HEK293 (cell line): ENCODE measurements around the gene HSPG2.
"Not testable (repeated sequence)": the region's sequence is repeated elsewhere in the genome, so short reads cannot be mapped to it uniquely, and the experiment has no call there.

Source experiments
- CTCF ChIA-PET: fragments of 350-600 bp; formaldehyde crosslinking; extraction: SDS; loops from one replicate; lab custom pipeline; 2021; ENCODE audit warnings: antibody characterized with exemption; lab: Yijun Ruan, JAX
- POLR2A ChIA-PET: fragments of 300-600 bp; formaldehyde crosslinking; extraction: SDS; loops from one replicate; lab custom pipeline; 2020; ENCODE audit warnings: antibody characterized with exemption, inconsistent platforms; lab: Yijun Ruan, JAX
- H3K27ac ChIP-seq: fragments of 200-500 bp; sonication (Bioruptor generic); 2 replicates; pipeline ENCODE4 v1.5.1; 2014; ENCODE audit warnings: low read depth, low read length, control low read depth, inconsistent platforms; ENCODE audit errors: extremely low read depth
- H3K36me3 ChIP-seq, 2 experiments: fragments of 200-500 bp in 1 of 2; sonication (Bioruptor generic) in 1 of 2; 1 replicate in 1 of 2; 2 replicates in 1 of 2; pipeline ENCODE4 v1.5.1; 2014 to 2017; ENCODE audit warnings: inconsistent platforms in 2 of 2, low read length in 2 of 2; ENCODE audit not compliant: control insufficient read depth in 2 of 2, insufficient read depth in 1 of 2
- H3K4me1 ChIP-seq: fragments of 200-500 bp; sonication (Bioruptor generic); 2 replicates; pipeline ENCODE4 v1.5.1; 2014; ENCODE audit warnings: mild to moderate bottlenecking, low read length, inconsistent platforms; ENCODE audit not compliant: control insufficient read depth, insufficient read depth
- H3K4me3 ChIP-seq: 2 replicates; pipeline ENCODE4 v1.5.1; 2011; ENCODE audit warnings: low read depth, mild to moderate bottlenecking, control low read depth, low read length, moderate library complexity
- H3K9me3 ChIP-seq: fragments of 200-500 bp; sonication (Bioruptor generic); 2 replicates; pipeline ENCODE4 v1.5.1; 2014; ENCODE audit warnings: low read depth, low read length, inconsistent platforms; ENCODE audit not compliant: control insufficient read depth, insufficient read depth
- ZBTB7A ChIP-seq: fragments of 450-650 bp; formaldehyde crosslinking; IDR thresholded peaks from 2 replicates; pipeline ENCODE4 v1.5.1; 2016; ENCODE audit warnings: low read depth, missing biosample characterization, missing genetic modification characterization
- ZNF10 ChIP-seq: fragments of 450-650 bp; formaldehyde crosslinking; IDR thresholded peaks from 2 replicates; pipeline ENCODE4 v1.5.1; 2017; ENCODE audit warnings: missing biosample characterization, missing genetic modification characterization
- ZNF121 ChIP-seq: fragments of 450-650 bp; formaldehyde crosslinking; IDR thresholded peaks from 2 replicates; pipeline ENCODE4 v1.5.1; 2016; ENCODE audit warnings: missing biosample characterization, missing genetic modification characterization
- ZNF146 ChIP-seq: fragments of 450-650 bp; formaldehyde crosslinking; IDR thresholded peaks from 2 replicates; pipeline ENCODE4 v1.5.1; 2016; ENCODE audit warnings: missing biosample characterization, missing genetic modification characterization
- ZNF274 ChIP-seq, 2 experiments: fragments of 200-500 bp in 1 of 2; fragments of 450-650 bp in 1 of 2; sonication (Bioruptor generic) in 1 of 2; formaldehyde crosslinking in 1 of 2; IDR thresholded peaks; 2 replicates each; pipeline versions ENCODE4 v1.5.1 to v1.6.1; 2014 to 2016; ENCODE audit warnings: borderline replicate concordance in 1 of 2, inconsistent platforms in 1 of 2, low read length in 1 of 2, missing biosample characterization in 1 of 2, missing genetic modification characterization in 1 of 2
- ZNF561 ChIP-seq: fragments of 450-650 bp; IDR thresholded peaks from 2 replicates; pipeline ENCODE4 v1.5.1; 2018; ENCODE audit warnings: missing biosample characterization, missing genetic modification characterization, borderline replicate concordance
- ZSCAN16 ChIP-seq: fragments of 450-650 bp; formaldehyde crosslinking; IDR thresholded peaks from 2 replicates; pipeline ENCODE4 v1.5.1; 2016; ENCODE audit warnings: missing biosample characterization, missing genetic modification characterization
- TF ChIP-seq, protein P1 (sequence below): fragments of 450-650 bp; formaldehyde crosslinking; IDR thresholded peaks from 2 replicates; pipeline ENCODE4 v1.5.1; 2016; ENCODE audit warnings: missing biosample characterization, missing genetic modification characterization, low read depth
- TF ChIP-seq, protein P2 (sequence below): fragments of 450-650 bp; formaldehyde crosslinking; IDR thresholded peaks from 2 replicates; pipeline ENCODE4 v1.5.1; 2016; ENCODE audit warnings: missing biosample characterization, missing genetic modification characterization
- TF ChIP-seq, protein P3 (sequence below): fragments of 450-650 bp; formaldehyde crosslinking; IDR thresholded peaks from 2 replicates; pipeline ENCODE4 v1.5.1; 2017; ENCODE audit warnings: missing biosample characterization, missing genetic modification characterization

Gene HSPG2

DNA sequence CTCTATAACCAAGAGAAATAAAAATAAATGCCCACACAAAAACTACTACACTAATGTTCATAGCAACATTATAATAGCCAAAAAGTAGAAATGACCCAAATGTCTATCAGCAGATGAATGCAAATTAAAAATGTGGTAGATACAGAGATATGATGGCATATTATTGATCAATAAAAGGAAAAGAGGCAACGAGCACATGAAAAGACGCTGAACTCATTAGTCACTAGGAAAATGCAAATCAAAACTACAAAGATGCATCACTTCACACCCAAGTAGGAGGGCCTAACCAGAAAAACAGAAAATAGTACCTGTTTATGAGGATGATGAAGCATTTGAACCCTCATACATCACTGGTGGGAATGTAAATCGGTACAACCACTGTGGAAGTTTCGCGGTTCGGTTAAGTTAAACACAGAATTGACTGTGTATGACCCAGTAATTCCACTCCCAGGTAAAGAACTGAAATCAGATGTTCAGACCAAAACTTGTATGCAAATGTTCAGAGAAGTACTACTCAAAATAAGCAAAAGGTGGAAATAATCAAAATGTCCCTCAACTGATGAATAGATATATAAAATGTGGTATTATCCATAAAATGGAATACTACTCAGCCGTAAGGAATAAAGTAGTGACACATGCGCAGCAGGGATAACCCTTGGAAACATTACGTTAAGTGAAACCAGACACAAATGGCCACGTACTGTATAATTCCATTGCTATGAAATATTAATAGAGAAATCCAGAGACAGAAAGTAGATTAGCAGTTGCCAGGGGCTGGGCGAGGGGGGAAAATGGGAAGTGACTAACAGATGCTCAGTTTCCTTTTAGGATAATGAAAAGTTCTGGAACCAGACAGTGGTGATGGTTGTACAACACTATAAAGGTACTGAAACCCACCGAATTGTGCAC lies 157.2 kb downstream of the HSPG2 start:
- H3K27ac ChIP-seq: no peak overlapping the region
- H3K4me3 ChIP-seq: no peak overlapping the region
- H3K9me3 ChIP-seq: no peaks in the 10 kb centered on the region
- H3K4me1 ChIP-seq: peaks cover 2% of the 10 kb centered on the region; the same call in 1 of the 2 replicates
- POLR2A ChIA-PET: no interaction called here
- CTCF ChIA-PET: no interaction called here
- TF ChIP-seq ZNF10 (tag by site-specific recombination): peak; percentile 85
- TF ChIP-seq, protein P1, sequence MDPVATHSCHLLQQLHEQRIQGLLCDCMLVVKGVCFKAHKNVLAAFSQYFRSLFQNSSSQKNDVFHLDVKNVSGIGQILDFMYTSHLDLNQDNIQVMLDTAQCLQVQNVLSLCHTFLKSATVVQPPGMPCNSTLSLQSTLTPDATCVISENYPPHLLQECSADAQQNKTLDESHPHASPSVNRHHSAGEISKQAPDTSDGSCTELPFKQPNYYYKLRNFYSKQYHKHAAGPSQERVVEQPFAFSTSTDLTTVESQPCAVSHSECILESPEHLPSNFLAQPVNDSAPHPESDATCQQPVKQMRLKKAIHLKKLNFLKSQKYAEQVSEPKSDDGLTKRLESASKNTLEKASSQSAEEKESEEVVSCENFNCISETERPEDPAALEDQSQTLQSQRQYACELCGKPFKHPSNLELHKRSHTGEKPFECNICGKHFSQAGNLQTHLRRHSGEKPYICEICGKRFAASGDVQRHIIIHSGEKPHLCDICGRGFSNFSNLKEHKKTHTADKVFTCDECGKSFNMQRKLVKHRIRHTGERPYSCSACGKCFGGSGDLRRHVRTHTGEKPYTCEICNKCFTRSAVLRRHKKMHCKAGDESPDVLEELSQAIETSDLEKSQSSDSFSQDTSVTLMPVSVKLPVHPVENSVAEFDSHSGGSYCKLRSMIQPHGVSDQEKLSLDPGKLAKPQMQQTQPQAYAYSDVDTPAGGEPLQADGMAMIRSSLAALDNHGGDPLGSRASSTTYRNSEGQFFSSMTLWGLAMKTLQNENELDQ: no peak
- TF ChIP-seq ZNF561 (tag by site-specific recombination): no peak
- peak; percentile 16; the same call in 1 of the 2 replicates for TF ChIP-seq ZNF146 (tag by site-specific recombination)
- TF ChIP-seq, protein P2, sequence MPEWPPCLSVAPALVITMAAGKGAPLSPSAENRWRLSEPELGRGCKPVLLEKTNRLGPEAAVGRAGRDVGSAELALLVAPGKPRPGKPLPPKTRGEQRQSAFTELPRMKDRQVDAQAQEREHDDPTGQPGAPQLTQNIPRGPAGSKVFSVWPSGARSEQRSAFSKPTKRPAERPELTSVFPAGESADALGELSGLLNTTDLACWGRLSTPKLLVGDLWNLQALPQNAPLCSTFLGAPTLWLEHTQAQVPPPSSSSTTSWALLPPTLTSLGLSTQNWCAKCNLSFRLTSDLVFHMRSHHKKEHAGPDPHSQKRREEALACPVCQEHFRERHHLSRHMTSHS: no peak
- H3K36me3 ChIP-seq: peaks cover 0 to 2% of the 10 kb centered on the region in 2 experiments; a peak in 1 of 3 replicates

DNA sequence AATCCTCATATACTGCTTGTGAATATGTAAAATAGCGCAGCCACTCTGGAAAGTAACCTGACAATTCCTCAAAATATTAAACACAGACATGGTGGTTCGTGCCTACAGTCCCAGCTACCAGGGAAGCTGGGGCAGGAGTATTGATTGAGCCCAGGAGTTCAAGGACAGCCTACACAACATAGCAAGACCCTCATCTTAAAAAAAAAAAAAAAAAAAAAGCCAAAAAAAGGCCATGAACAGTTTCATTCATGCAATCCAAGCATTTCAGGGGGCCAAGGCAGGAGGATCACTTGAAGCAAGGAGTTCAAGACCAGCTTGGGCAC lies 158.7 kb downstream of the HSPG2 start:
- Histone ChIP-seq H3K4me1 (peaks cover 2% of the 10 kb centered on the region; the same call in 1 of the 2 replicates), H3K9me3 (no peaks in the 10 kb centered on the region), H3K36me3 (peaks cover 0 to 4% of the 10 kb centered on the region in 2 experiments; a peak in 1 of 3 replicates), H3K4me3 (no peak overlapping the region), H3K27ac (no peak overlapping the region)
- no peak for TF ChIP-seq ZSCAN16
- no peak for TF ChIP-seq ZNF274 (IDR thresholded peaks at IDR 0.05; ENCODE audit: low read length)
- no peak for TF ChIP-seq ZNF274 (tag by site-specific recombination; IDR thresholded peaks at IDR 0.05; ENCODE audit: borderline replicate concordance)
- ChIA-PET POLR2A (interaction anchor here (0.6 kb wide), 1 partner anchor 66 kb away, joined by 4 read pairs; no protein-coding TSS in a partner anchor), CTCF (no interaction called here)

DNA sequence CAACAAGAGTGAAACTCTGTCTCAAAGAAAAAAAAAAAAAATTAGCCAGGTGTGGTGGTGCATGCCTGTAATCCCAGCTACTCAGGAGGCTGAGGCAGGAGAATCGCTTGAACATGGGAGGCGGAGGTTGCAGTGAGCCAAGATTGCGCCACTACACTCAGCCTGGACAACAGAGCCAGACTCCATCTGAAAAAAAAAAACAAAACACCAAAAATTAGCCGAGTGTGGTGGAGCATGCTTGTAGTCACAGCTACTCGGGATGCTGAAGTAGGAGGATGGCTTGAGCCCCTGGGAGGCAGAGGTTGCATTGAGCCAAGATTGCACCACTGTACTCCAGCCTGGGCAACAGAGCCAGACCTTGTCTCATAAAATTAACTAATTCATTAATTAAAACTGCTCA lies 160.2 kb downstream of the HSPG2 start:
- ChIA-PET CTCF (interaction anchor here (0.7 to 1.2 kb wide), 3 partner anchors 66 to 847 kb away, joined by 3 to 4 read pairs (median 3); no protein-coding TSS in a partner anchor), POLR2A (interaction anchor here (0.7 kb wide), 1 partner anchor 9 kb away, joined by 5 read pairs; no protein-coding TSS in a partner anchor)
- not testable (repeated sequence) for H3K36me3 ChIP-seq

DNA sequence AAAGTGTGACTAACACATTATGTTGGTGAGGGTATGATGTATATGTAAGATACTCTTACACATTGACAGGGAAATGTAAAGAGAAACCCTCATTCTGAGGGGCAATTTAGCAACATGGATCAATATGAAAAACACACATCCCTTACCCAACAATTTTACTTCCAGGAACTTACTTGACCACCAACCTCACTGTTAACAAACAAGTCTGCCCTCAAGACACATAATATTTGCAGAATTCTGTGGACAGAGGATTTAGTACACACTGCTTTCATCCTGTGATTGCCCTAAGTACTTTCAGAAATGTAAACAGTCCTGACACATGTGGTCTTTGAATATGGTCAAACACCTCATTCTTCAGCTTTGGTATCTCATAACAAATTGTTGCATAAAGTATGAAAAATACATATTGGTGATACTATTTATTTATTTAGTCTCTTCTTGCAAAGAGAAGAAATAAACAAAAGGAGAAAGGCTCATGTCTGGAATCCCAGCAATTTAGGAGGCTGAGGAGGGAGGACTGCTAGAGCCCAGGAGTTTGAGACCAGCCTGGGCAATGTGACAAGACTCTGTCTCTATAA lies 161.0 kb downstream of the HSPG2 start:
- CTCF ChIA-PET: interaction anchor here (0.7 kb wide), 1 partner anchor 848 kb away, joined by 4 read pairs; no protein-coding TSS in a partner anchor
- Histone ChIP-seq H3K4me1 (peaks cover 2% of the 10 kb centered on the region; the same call in 1 of the 2 replicates), H3K27ac (no peak overlapping the region)

More for the DNA sequence above, 160.2 kb downstream of the HSPG2 start:
- H3K4me1 ChIP-seq, H3K27ac ChIP-seq, H3K4me3 ChIP-seq, H3K9me3 ChIP-seq: not testable (repeated sequence)
- TF ChIP-seq ZNF121 (tag by site-specific recombination): peak; percentile 76; the same call in 1 of the 2 replicates

More for the DNA sequence above, 161.0 kb downstream of the HSPG2 start:
- Histone ChIP-seq H3K36me3 (peaks cover 0 to 4% of the 10 kb centered on the region in 2 experiments; a peak in 1 of 3 replicates), H3K9me3 (no peaks in the 10 kb centered on the region), H3K4me3 (no peak overlapping the region)
- POLR2A ChIA-PET: interaction anchor here (0.7 kb wide), 1 partner anchor 9 kb away, joined by 5 read pairs; no protein-coding TSS in a partner anchor
- no peak for TF ChIP-seq ZBTB7A (tag by site-specific recombination)
- TF ChIP-seq, protein P3, sequence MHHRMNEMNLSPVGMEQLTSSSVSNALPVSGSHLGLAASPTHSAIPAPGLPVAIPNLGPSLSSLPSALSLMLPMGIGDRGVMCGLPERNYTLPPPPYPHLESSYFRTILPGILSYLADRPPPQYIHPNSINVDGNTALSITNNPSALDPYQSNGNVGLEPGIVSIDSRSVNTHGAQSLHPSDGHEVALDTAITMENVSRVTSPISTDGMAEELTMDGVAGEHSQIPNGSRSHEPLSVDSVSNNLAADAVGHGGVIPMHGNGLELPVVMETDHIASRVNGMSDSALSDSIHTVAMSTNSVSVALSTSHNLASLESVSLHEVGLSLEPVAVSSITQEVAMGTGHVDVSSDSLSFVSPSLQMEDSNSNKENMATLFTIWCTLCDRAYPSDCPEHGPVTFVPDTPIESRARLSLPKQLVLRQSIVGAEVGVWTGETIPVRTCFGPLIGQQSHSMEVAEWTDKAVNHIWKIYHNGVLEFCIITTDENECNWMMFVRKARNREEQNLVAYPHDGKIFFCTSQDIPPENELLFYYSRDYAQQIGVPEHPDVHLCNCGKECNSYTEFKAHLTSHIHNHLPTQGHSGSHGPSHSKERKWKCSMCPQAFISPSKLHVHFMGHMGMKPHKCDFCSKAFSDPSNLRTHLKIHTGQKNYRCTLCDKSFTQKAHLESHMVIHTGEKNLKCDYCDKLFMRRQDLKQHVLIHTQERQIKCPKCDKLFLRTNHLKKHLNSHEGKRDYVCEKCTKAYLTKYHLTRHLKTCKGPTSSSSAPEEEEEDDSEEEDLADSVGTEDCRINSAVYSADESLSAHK (tag by site-specific recombination): 0 out of 2 replicates have a peak, but pooled peaks have one; percentile 26
